PC-3 (cell line): ENCODE data around the gene INCA1. TPM values are rescaled to one million over a fixed set of nuclear protein-coding genes. Genes with fewer than 3 reads are reported as not detected.

Experiments
- ATAC-seq: fragments of 200-7000 bp; cut with Tn5 transposase; 2 replicates; pipeline ENCODE4 v1.9.1; 2020; ENCODE audit warnings: mild to moderate bottlenecking, moderate library complexity
- BruUV-seq: library from RNA; stranded (reverse); fragments of 400-500 nt; replicated peaks from 2 replicates; lab custom pipeline; 2021; lab: Mats Ljungman, UMichigan
- CTCF ChIA-PET: fragments of 300-600 bp; sonication (Branson Sonifier 250); formaldehyde crosslinking; loops from one replicate; lab custom pipeline; 2022; ENCODE audit warnings: antibody characterized with exemption; lab: Charles Lee
- POLR2A ChIA-PET: fragments of 300-600 bp; sonication (Branson Sonifier 250); formaldehyde crosslinking; loops from one replicate; lab custom pipeline; 2022; ENCODE audit warnings: antibody characterized with exemption; ENCODE audit not compliant: unreplicated experiment; lab: Charles Lee
- DNase-seq: peaks from one replicate; pipeline ENCODE4 v3.0.0-alpha.2; 2015
- H2AFZ ChIP-seq: fragments of 300-600 bp; sonication (generic); 2 replicates; pipeline ENCODE4 v1.6.0; 2016; ENCODE audit warnings: antibody characterized with exemption, low read length
- H3F3A ChIP-seq: fragments of 300-600 bp; sonication (generic); one replicate; pipeline ENCODE4 v1.6.0; 2017; ENCODE audit warnings: antibody characterized with exemption, low read length, control low read depth, mild to moderate bottlenecking; ENCODE audit not compliant: unreplicated experiment
- H3K27ac ChIP-seq: fragments of 300-600 bp; sonication (generic); 2 replicates; pipeline ENCODE4 v1.5.1; 2016; ENCODE audit warnings: mild to moderate bottlenecking, low read length
- H3K27me3 ChIP-seq: fragments of 300-600 bp; sonication (generic); 2 replicates; pipeline ENCODE4 v1.6.1; 2016; ENCODE audit warnings: low read length, mixed read lengths
- H3K36me3 ChIP-seq: fragments of 300-600 bp; sonication (generic); 2 replicates; pipeline ENCODE4 v1.6.1; 2016; ENCODE audit warnings: low read depth, mixed run types, low read length, mixed read lengths
- H3K4me1 ChIP-seq: fragments of 300-600 bp; sonication (generic); 2 replicates; pipeline ENCODE4 v1.5.1; 2016; ENCODE audit warnings: low read length; ENCODE audit not compliant: insufficient read depth
- H3K4me2 ChIP-seq: fragments of 300-600 bp; sonication (generic); 2 replicates; pipeline ENCODE4 v1.6.0; 2016; ENCODE audit warnings: low read length
- H3K4me3 ChIP-seq: fragments of 300-600 bp; sonication (generic); 2 replicates; pipeline ENCODE4 v1.5.1; 2016; ENCODE audit warnings: mild to moderate bottlenecking, low read length, mixed read lengths
- H3K79me2 ChIP-seq: fragments of 300-600 bp; sonication (generic); 2 replicates; pipeline ENCODE4 v1.6.1; 2017; ENCODE audit warnings: low read length, mixed read lengths
- H3K9ac ChIP-seq: fragments of 300-600 bp; sonication (generic); 2 replicates; pipeline ENCODE4 v1.6.0; 2016; ENCODE audit warnings: mild to moderate bottlenecking, low read length
- H3K9me2 ChIP-seq: fragments of 300-600 bp; sonication (generic); replicated peaks from 2 replicates; pipeline ENCODE4 v1.6.1; 2016; ENCODE audit warnings: mixed run types, low read length, mixed read lengths
- H3K9me3 ChIP-seq: fragments of 300-600 bp; sonication (generic); 2 replicates; pipeline ENCODE4 v1.6.1; 2016; ENCODE audit warnings: low read length, mixed read lengths
- H4K20me1 ChIP-seq: fragments of 300-600 bp; sonication (generic); 2 replicates; pipeline ENCODE4 v1.6.1; 2016; ENCODE audit warnings: low read length, mixed read lengths
- EZH2 ChIP-seq: fragments of 300-600 bp; sonication (generic); IDR thresholded peaks from one replicate; pipeline ENCODE4 v1.6.1; 2017; ENCODE audit warnings: antibody characterized with exemption, mild to moderate bottlenecking, low read length; ENCODE audit not compliant: unreplicated experiment
- EZH2phosphoT487 ChIP-seq: fragments of 300-600 bp; sonication (generic); IDR thresholded peaks from 2 replicates; pipeline ENCODE4 v1.6.1; 2018; ENCODE audit warnings: mild to moderate bottlenecking, antibody characterized with exemption, low read length, borderline replicate concordance
- intact Hi-C: fragments of 100-400 bp; cut with micrococcal nuclease; formaldehyde crosslinking; loops from 2 replicates; pipeline ENCODE4 v1.9.0; 2023
- total RNA-seq: library from RNA; depleted of rRNA; stranded (reverse); fragments of >200 nt; gene quantifications from 2 replicates; pipeline ENCODE4 v1.2.3, GENCODE V29; 2014
- TF ChIP-seq, protein P1 (sequence below): fragments of 300-600 bp; sonication (generic); conservative IDR thresholded peaks from 2 replicates; pipeline ENCODE4 v1.5.1; 2017; ENCODE audit warnings: antibody characterized with exemption, low read depth, mild to moderate bottlenecking, low read length

Gene INCA1
- total RNA-seq, 1 experiment from 2014 or later: not detected

DNA sequence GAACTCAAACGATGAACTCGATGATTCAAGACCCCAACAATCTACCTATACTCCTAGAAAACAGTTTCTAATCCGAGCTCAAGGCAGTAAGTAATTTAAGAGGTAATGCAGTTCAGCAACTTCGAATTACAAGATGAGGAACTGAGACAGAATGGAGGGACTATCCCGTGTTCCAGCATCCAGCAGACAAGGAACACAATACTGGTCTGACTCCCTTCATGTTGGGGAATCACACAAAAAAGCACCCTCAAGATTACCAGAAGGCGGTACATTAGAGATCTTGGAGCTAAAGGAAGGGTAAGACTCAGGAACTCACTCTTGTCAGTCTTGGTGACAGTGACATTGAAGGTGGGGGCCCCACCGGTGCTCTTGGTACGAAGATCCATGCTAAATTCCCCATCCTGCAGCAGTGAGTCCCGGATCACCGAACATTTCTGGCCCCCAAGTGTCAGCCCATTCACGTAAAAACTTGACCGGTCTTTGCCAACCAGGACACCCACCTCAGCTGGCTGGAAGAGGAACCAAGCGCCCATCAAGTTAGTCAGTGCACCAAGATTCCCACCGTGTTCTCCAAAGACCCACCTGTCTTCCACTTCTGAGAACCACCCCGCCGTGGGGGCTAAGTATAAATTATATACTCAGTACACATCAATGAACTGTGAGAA lies 50.9 kb downstream of the INCA1 start:
- Histone ChIP-seq H2AFZ (no peak overlapping the region), H4K20me1 (peaks cover 26% of the 10 kb centered on the region), H3K4me1 (peaks cover 36% of the 10 kb centered on the region), H3K27ac (peak overlapping the region; percentile 28), H3K9me2 (no peaks in the 10 kb centered on the region), H3K79me2 (peaks cover 71% of the 10 kb centered on the region), H3K9me3 (no peaks in the 10 kb centered on the region), H3K36me3 (peaks cover 28% of the 10 kb centered on the region), H3K4me2 (peak overlapping the region; percentile 98), H3K4me3 (peak overlapping the region; percentile 90), H3F3A (no peaks in the 10 kb centered on the region), H3K27me3 (no peaks in the 10 kb centered on the region), H3K9ac (peak overlapping the region; percentile 93)
- ATAC-seq (no peak), DNase-seq (no peak)
- CTCF ChIA-PET: no interaction called here
- intact Hi-C loops: loop anchor here (2.0 kb wide), 1 partner anchor 50 kb away; the partner anchor contains the start of genes INCA1 and KIF1C
- no peak for TF ChIP-seq EZH2phosphoT487
- TF ChIP-seq, protein P1, sequence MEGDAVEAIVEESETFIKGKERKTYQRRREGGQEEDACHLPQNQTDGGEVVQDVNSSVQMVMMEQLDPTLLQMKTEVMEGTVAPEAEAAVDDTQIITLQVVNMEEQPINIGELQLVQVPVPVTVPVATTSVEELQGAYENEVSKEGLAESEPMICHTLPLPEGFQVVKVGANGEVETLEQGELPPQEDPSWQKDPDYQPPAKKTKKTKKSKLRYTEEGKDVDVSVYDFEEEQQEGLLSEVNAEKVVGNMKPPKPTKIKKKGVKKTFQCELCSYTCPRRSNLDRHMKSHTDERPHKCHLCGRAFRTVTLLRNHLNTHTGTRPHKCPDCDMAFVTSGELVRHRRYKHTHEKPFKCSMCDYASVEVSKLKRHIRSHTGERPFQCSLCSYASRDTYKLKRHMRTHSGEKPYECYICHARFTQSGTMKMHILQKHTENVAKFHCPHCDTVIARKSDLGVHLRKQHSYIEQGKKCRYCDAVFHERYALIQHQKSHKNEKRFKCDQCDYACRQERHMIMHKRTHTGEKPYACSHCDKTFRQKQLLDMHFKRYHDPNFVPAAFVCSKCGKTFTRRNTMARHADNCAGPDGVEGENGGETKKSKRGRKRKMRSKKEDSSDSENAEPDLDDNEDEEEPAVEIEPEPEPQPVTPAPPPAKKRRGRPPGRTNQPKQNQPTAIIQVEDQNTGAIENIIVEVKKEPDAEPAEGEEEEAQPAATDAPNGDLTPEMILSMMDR: no peak
- no peak for TF ChIP-seq EZH2
- POLR2A ChIA-PET: no interaction called here
- TSS peak; percentile 56 for BruUV-seq

DNA sequence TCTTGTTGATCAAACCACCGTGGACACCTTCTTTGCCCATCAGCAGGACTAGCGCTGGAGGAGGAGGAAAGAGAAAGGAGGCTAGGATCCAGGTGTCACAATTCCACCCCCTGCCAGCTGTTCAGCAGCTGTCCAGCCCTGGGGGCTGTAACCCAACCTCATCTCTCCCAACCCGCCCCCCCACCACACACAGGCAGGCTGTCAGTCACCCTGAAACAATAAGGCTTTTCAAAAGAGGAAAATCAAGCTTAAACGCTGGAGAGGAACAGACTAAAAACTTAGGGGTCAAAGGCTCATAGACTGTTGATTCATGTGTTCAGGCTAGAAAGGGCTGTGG lies 51.4 kb downstream of the INCA1 start:
- no TSS peak for BruUV-seq
- peaks cover 38% of the 10 kb centered on the region for H3K4me1 ChIP-seq
- DNase-seq: no peak

More for the DNA sequence above, 51.4 kb downstream of the INCA1 start:
- Histone ChIP-seq H3K4me2 (peak overlapping the region; percentile 98), H3K9me2 (no peaks in the 10 kb centered on the region), H3K4me3 (peak overlapping the region; percentile 90), H3K27ac (peak overlapping the region; percentile 74), H3K79me2 (peaks cover 77% of the 10 kb centered on the region), H3K9me3 (no peaks in the 10 kb centered on the region), H3K9ac (peak overlapping the region; percentile 93), H4K20me1 (peaks cover 26% of the 10 kb centered on the region), H3K36me3 (peaks cover 28% of the 10 kb centered on the region), H3F3A (no peaks in the 10 kb centered on the region), H3K27me3 (no peaks in the 10 kb centered on the region), H2AFZ (no peak overlapping the region)
- intact Hi-C loops: loop anchor here (2.0 kb wide), 1 partner anchor 51 kb away; the partner anchor contains the start of genes INCA1 and KIF1C
- no peak for TF ChIP-seq EZH2phosphoT487
- TF ChIP-seq EZH2: no peak
- TF ChIP-seq, protein P1: no peak
- ChIA-PET POLR2A (interaction anchor here (0.5 to 0.6 kb wide), 2 partner anchors 18 to 20 kb away, joined by 3 read pairs; no protein-coding TSS in a partner anchor), CTCF (no interaction called here)
- ATAC-seq: no peak
